DMS53 treated with DMSO at 0.1 percent for 48 hours (cell line): ENCODE data around the gene MAGI2.
A peak's percentile ranks its signal among the peaks of the same experiment; 100 is the strongest.

ENCODE experiments used
- DNase-seq: peaks from one replicate; lab custom pipeline; 2025; ENCODE audit not compliant: unreplicated experiment; lab: John Stamatoyannopoulos, UW

The MAGI2 gene

DNA sequence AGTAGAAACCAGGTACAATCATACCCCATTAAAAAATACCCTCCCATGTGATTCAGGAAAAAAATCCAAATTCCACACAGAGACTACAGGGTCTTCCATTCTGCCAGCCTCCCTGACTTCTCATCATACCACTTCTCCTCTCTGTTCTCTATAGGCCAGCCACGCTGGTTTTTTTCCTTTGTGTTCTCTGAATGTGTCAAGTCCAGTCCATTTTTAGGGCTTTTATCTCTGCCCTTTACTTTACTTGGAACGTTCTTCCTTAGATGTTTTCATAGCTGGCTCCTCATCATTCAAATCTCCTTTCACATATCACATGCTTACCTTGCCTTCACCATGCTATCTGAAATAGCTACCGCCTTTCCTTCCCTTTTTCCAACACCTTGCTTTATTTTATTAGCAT is 1057.3 kb downstream of the MAGI2 start:
- no peak for DNase-seq

DNA sequence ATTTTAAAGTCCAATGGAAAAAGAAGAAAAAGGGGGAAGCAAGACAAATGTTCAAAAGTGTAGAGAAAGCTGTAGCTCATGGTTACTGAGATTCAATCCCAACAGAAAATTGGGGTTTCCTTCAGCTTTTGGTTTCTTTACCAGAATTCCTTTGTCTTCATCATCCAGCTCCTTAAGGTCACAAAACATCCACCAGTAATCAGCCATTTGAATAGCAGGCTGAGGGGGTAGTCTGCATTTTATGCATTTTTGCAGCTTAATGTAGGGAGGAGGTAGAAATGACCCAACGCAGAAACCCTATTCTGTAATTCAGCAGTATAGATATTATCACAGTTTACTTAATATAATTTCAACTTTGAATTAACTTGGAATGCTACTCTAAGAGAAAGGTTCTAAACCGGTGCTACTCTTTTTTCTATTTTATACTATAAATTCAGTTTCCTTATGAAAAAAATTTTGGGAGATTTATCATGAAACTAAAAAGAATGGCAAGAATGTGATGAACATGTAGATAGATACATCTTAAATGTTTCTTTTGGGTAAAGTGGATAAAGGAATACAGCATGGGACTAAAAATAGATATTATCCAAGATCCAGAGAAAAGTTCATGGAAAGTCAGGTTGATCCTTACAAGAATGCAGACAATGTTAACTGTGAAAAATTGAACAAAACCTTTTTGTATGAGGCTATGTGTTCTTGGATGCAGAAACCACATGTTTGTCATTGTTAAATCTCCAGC is 1058.0 kb downstream of the MAGI2 start:
- DNase-seq: no peak

DNA sequence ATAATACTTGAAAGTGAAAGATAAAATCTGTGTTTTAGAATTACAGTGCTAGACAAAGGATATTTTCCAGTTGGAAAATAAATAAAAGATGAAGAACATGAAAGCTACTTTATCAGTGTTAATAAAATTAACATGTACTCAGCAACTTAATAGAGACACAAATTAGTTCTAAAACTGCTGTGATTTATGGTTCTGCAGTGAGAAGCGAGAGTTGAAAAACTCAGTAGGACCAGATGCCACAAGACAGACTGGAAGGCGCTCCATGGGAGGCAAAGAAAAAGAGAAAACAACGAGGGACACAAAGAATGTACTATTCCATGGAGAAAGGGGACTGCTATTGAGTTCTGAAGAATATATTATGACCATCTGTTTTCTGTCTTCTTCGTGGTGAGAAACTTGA is 1064.4 kb downstream of the MAGI2 start:
- no peak for DNase-seq

DNA sequence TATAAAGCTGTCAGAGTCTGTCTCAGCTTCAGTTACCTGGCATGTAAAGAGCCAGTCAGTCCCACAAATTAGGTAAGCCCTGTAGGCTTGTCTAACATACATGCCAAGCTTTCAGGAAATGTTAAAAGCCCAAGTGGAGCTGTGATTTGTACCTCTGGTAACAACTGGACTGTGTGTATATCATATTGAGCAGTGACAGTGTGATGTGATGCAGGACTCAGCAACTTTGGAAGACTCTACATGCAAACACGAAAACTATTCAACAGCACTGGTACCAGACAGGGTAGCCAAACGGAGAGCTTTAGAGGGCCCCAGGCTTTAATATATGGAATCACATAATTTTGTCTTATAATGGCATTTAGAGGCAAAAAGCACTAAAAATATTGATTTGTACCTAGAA is 1066.9 kb downstream of the MAGI2 start:
- DNase-seq: no peak

DNA sequence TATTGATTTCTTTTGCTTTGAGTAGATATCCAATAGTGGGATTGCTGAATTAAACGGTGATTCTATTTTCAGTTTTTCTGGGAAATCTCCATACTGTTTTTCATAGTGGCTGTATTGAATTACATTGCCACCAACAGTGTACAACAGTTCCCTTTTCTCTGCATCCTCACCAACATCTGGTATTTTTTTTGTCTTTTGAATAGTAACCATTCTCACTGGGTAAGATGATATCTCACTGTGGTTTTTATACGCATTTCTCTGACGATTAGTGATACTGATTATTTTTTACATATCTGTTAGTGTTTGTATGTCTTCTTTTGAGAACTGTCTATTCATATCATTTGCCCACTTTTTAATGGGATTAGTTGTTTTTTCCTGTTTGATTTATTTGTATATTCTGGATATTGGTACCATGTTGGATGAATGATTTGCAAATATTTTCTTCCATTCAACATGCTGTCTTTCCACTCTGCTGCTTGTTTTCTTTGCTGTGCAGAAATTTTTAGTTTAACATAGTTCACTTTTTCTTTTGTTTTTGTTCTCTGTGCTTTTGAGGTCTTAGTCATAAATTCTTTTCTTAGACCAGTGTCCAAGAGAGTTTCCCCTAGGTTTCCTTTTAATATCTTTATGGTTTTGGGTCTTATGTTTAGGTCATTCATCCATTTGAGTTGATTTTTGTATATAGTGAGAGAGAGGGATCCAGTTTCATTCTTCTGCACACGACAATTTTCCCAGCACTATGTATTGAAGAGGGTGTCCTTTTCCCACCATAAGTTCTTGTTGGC is 1070.2 kb downstream of the MAGI2 start:
- no peak for DNase-seq

DNA sequence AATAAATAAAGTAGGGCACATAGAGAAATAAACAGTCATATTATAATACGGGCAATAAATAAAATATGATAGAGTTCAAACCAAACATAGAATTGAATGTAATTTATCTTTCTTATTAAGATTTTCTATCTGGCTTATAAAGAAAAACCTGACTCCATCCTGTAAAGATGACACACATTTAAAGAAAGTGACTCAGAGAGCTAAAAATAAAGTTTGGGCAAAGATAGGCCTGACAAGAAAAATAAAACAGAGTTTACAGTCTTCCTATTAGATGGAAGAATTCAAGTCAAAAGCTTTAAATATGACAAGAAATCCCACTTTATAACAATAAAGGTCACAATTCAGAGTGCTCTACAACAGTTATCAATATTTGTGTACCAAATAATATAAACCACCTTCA is 1074.3 kb downstream of the MAGI2 start:
- DNase-seq: no peak

DNA sequence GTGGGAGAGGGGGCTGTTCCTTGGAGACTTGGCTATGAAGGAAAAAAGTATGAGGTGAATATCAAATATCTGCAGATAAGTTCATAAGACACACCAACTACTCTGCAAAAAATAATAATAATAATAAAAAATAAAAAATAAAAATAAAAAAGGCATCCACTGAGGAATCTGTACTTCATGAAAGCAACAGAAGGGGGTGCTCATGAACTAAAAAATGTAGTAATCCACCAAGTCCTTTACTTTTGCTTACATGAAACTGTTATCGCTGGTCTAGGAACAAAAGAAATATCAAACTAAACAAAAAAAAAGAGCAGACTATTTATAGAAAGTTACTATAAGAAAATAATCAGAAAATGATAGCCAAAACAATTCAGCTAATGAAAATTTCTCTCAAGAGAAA is 1075.9 kb downstream of the MAGI2 start:
- no peak for DNase-seq

DNA sequence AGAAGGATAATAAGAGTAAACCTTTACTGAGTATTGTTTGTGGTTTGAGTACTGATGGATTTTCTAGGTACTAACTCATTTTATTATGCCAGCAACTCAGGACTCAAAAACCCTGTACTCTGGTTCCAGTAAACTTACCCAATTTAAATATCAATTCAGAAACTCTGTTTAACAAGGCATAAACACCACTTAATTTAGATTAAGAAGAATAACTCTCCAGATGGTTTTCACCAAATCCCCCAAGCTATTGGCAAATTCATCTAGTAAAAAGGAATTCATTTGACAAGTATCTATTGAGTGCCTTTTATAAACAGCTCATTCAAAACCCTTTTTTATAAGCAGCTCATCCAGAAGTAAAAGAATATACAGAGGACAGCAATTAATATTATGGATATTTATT is 1082.5 kb downstream of the MAGI2 start:
- DNase-seq: no peak

DNA sequence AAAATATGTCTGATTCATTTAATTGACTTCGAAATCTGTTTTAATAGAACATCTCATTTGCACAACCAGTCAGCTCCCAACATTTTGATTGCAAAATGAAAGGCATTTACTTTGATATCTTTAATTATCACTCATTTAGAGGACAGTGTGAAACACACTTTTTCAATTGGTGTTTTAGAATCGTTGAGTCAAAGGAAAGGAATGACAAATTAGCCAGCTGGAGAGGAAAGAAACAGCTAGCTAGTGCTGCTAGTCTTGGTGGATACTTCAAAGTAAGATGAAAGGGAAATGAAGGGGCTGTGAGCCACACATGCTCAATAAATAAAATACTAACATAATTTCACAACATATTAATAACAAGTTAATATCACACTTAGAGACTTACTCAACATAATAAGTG is 1084.7 kb downstream of the MAGI2 start:
- DNase-seq: no peak

DNA sequence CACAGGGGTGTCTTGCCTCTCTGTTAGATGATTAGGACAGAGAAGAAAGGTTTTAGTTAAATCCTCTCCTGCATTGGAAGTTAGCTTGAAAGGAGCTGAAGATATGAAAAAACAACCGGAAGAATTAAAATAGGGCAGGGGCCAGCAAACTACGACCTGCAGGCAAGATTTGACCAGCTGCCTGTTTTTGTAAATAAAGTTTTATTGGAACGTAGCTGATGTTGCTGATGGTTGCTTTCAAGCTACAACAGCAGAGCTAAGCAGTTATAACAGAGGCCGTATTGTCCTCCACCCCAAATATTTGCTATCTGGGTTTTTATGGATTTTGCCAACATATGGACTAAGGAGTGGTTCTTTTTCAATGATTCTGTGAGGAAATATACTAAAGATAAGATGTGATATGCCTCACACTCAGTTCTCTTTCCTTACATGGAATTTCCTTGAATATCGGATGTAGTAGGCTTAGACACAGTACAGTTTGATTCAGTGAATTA is 1086.1 kb downstream of the MAGI2 start:
- no peak for DNase-seq

DNA sequence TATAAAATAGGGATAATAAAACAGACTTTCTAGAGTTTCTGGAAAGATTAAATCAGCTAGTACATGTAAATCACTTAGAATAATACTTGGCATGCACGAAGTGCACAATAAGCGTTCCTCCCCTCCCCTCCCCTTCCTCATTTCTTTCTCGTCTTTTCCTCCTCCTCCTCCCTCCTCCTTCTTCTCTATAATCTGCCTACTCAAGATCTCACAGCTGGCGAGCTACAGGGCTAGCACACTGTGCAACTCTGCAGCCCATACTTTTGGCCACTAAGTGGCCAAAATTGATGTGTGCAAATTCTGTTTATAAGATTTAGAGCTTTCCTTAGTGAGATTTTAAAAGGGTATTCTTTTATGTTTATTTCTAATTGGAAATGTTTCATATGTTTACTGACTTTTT is 1089.6 kb downstream of the MAGI2 start:
- no peak for DNase-seq

DNA sequence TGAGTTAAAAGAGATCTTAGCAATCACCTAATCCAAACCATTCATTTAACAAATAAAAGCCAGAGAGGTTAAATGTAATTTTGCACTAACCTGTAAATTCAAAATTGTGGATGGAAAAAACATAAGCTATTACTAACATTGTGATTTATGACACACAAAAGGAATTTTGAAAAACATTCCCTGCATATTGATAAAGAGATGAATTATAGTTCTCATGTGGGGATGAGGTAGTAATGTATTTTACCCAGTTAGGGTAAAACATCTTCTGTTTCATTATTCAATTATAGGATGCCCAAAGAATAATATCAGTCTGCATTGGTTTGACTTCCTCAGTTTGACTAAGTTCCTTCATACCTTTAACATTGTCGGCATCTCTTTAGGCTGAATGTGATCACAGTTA is 1093.6 kb downstream of the MAGI2 start:
- no peak for DNase-seq

DNA sequence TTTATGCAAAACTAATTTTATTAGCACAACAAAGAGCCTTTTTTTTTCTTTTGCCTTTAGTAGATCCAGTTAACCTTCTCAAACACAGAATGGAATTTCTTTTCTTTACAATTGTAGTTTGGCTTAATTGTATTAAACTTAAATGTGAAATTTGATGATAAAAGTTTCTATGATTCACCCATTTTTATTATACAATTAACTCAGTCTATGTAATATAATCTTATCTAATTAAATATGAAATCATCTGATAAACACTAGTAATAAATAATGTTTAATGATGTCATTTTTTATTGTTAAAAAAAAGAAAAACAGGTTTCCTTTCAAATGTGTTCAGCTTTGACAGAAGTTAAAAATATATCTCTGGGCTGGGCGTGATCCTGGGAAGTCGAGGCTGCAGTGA is 1095.8 kb downstream of the MAGI2 start:
- DNase-seq: no peak

DNA sequence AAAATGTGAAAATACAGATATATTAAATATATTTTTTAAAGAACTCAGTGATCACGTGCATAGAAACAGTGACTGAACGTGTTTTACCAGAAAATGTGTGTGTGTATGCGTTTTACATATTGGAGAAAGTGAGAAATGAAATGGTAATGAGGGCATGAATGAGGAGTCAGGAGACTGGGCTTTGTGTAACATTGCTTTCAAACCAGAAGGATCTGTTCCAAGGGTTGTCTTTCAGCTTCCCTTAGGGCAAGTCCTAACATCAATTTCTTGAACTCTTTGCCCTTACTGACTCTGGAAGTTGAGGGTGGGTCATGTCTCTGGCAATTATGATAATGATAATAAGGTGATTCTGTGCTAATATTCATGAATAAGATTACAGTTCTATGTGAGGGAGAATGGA is 1097.6 kb downstream of the MAGI2 start:
- DNase-seq: no peak

DNA sequence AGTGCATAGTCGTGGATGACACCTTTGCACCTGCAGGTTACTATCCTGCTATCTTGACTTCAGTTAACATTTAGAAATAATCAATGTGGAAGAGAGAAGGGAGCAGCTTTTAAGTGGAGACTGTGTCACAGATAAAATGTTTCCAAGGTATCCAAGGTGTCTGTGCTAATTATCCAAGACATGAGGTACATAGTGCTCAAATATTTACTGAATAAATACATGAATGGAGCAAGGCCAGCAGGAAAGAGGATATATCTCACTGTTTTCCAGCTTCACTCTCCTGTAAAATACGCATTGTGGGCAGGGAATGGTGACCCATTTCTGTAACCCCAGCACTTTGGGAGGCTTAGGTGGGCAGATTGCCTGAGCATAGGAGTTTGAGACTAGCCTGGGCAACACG is 1102.5 kb downstream of the MAGI2 start:
- peak; percentile 25 for DNase-seq

DNA sequence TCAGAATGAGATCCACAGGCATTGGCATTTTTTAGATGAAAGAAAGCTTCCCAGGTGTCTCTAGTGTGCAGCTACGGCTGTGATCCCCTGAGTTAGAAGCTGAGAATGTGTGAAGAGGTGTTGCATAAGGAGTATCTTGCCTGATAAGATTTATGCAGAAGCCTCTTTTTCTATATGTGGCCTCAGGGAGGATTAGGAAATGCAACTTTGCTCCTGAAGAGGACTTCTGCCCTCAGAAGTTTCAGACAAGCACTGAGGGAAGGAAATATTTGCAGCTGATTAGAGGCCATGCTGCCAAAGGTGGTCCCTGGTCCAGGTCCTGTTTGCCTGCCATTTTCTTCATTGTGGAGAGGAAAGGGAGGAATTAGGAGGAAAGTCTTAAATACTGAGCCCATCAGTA is 1103.1 kb downstream of the MAGI2 start:
- DNase-seq: no peak

DNA sequence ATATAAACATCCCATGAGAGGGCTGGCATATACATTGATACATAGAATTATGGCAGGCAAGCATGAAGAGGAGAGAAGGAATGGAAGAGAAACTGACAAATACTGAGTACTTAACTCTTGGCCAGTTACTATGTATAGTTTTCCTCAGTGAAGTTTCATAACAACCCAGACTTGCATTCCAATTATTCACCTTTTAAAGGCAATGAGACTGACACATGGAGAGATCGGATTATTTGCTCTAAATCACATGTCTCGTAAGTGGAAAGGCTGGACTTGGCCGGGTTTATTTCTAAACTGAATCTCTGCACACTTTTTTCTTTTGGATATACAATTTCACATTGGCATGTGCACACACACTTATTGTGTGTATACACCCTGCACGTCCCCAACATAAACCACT is 1106.6 kb downstream of the MAGI2 start:
- DNase-seq: no peak

DNA sequence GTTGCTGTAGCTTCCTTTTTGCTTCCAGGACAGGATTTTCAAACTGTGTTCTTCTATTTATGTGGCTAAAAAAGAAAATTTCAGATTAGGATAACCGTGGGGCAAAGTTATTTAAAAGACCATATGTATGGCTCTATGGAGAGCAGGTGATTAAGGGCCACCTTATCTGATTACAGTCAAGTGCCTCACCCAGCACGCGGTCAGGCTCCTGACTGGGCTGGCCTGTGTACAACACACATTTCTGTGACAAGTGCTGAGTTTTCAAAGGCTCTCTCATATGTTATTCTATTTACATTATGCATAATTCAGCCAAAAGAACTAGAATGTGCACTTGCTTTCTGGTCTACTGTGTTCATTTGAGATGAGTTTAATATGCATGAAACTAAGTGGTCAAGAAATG is 1107.5 kb downstream of the MAGI2 start:
- no peak for DNase-seq

DNA sequence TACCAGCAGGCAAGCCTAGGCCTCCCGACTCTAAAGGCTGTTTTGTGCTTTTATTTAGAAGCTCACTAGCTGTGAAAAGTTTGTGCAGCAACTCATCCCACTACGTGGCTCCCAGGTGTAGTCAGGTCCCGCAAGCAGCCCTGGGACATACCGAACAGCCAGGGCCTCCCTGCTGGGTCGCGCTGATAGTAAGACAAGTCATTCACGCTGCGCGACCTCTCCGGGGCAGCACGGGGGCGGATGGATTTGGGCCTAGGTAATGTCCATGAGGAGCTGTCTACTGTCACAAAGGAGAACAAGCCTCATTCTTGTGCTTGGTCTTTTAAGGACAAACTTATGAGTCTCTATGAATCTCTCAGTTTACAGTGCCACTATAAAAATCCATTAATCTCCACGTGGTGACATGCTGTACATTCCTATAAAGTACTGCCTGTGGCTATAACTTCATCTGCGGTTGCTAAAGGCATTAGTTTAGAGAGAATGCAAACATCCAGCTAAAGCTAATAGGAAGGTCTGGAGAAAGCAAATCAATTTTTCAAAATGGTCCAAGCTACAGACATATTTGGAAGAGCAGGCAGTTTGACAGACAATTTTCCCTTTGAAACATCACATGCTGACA is 1108.1 kb downstream of the MAGI2 start:
- DNase-seq: no peak

DNA sequence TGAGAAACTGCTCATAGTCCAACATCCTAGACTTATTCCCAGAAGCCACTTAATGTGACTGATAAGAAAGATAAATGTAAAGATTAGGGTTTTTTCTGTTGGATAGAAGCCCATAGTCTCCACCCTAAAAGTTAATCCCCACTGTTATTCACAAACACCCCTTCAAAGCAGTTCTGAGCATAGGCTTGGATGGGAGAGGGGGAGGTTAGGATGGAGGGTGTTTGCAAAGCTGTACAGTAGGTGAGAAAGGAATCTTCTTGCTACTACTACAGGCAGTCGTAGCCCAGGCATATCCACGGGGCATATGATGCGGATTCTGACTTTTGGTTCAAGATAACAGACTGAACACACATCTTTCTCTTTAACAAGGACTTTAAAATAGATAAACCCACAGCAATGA is 1119.0 kb downstream of the MAGI2 start:
- no peak for DNase-seq

DNA sequence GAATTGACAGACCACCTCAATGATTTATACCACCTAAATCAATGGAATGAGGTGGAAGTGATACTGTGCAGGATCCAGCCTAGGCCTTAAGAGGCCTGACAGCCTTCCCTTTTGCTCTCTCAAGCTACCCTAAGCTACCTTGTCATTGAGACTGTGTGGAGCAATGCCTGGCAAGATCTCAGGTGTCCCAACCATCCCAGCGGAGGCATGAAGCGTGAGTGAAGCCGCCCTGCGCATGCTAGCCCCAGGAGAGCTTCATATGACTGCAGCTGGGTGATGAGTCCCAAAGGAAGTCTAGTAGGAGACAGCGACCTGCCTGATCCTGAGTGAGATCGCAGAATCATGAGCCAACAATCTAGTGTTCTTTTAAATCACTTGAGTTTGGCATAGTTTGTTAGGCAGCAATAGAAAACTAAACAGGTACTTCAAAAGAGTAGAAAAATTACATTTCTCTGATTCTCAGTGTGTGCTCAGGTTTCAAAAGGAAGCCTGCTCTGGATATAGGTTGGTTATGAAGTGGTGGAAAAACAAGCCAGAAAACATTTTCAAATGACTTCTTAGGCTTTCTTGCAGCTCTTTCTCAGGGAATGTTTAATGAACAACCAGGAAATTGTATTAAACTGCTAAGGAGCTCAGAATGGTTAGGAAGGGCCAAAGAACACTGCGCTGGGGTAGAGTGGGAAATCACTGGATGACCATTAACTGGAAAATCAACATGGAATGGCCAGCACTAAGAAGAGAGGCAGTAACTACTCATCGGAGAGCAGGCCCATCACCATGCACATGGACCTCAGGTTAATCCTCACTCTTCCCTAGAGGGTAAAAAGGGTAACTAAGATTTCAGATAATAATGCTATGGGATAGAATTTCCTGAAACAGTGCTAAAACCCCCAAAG is 1119.7 kb downstream of the MAGI2 start:
- DNase-seq: no peak
